HG03103 (cell line): ENCODE data around the gene CYP2U1.
A peak's percentile ranks its signal among the peaks of the same experiment; 100 is the strongest.

Source experiments
- ATAC-seq: cut with Tn5 transposase; IDR thresholded peaks from one replicate; pipeline ENCODE4 v1.9.1; 2021; ENCODE audit warnings: low read depth; ENCODE audit not compliant: unreplicated experiment

CYP2U1 gene

GRCh38 chr4:107977966-107978705, 46.8 kb downstream of the CYP2U1 start:
- ATAC-seq: no peak

DNA sequence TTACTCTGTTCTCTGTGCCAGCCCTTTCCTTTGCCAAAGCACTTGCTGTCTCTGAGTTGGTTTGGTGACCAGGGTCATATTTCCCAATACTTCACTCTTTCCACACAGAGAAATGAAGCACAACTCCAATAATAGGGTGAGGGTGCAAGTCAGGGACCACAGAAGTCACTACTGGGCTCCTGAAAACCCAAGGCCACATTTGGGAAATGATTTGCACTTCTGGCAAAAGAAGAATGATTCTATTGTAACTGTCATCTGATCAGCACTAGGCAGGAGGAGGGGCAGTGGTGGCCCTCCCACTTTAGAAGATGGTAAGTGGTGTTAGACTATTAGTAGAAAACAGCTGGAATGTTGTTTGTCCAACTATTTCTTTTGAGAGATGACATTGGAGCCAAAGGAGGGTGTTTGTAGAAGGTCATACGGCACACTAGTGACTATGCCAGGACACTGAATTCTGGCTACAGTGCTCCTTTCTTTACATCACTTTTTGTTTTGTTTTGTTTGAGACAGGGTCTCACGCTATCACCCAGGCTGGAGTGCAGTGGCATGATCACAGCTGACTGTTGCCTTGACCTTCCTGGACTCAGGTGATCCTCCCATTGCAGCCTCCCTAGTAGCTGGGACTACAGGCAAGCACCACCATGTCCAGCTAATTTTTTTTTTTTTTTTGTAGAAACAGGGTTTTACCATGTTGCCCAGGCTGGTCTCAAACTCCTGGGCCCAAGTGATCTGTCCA, 47.5 kb downstream of the CYP2U1 start:
- ATAC-seq: no peak

DNA sequence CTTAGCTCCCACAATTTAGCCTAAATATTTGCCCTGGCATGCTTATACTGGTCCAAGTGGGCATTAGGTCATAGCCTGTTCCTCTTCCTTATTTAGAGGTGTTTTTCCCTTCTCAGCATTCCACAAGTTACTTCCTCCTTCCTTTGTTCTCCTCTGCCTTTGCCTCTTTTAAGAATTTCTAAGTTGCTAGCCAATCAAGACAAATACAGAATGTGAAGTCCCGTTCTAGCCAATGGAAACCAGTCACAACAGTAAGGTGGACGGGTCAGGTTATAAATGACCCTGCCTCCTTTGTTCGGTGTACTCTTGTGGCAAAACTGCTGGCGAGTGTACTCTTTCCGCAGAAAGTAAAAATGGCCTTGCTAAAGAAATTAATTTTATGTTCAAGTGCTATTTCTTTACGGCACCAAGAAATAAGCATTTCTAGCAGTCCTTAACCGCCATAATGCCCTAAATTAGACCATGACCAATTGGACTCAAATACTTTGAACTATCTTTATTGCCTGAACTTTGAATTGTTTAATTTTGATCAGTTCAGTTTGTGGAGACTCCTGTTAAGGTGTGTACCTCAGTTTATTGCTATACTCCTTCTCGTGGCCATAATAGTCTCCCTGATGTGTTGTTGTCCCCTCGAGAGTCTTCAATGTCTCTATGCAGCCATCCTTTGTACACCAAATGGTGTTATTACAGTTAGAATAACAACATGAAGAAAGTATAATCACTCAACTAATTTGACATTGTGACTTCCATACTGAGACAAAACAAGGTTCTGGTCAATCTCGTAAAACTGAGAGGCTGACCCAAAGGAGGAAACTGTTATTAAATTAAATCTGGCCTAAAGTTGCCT, 56.8 kb downstream of the CYP2U1 start:
- ATAC-seq: no peak

- no peak for ATAC-seq
These were observed 57.4 kb downstream of the CYP2U1 start for GRCh38 chr4:107988763-107989035.

GRCh38 chr4:107989162-107989536, 57.8 kb downstream of the CYP2U1 start:
- peak; percentile 6 for ATAC-seq

GRCh38 chr4:107989537-107990386, 58.4 kb downstream of the CYP2U1 start, which contains the start of gene HADH:
Gene HADH, plus strand, starts transcription at chr4:107989889. Its CDS starts 44 bp downstream, at chr4:107989933.
- ATAC-seq: peak; percentile 91

- ATAC-seq: no peak
These were observed 60.7 kb downstream of the CYP2U1 start for GRCh38 chr4:107991945-107992630.

DNA sequence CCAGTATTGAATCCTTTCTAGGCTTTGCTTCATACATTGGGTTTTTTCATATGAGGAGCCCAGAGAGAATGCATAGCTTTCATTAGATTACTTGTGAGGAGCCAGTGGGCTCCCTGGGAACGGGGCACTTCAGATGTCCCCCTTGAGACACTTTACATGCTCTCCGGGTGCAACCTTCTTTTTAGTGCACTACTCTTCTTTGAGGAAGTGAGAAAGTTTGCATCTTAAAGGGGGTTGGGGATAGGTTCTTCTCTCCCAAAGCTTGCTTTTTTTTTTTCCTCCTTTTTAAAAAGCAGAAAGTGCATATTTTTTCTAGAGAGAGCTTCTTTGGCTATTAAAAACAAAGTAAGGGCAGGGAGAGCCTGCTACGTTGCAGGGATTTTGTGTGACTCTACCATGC, 62.6 kb downstream of the CYP2U1 start:
- peak; percentile 36 for ATAC-seq

- no peak for ATAC-seq
These were observed 63.5 kb downstream of the CYP2U1 start for GRCh38 chr4:107994894-107995293.

DNA sequence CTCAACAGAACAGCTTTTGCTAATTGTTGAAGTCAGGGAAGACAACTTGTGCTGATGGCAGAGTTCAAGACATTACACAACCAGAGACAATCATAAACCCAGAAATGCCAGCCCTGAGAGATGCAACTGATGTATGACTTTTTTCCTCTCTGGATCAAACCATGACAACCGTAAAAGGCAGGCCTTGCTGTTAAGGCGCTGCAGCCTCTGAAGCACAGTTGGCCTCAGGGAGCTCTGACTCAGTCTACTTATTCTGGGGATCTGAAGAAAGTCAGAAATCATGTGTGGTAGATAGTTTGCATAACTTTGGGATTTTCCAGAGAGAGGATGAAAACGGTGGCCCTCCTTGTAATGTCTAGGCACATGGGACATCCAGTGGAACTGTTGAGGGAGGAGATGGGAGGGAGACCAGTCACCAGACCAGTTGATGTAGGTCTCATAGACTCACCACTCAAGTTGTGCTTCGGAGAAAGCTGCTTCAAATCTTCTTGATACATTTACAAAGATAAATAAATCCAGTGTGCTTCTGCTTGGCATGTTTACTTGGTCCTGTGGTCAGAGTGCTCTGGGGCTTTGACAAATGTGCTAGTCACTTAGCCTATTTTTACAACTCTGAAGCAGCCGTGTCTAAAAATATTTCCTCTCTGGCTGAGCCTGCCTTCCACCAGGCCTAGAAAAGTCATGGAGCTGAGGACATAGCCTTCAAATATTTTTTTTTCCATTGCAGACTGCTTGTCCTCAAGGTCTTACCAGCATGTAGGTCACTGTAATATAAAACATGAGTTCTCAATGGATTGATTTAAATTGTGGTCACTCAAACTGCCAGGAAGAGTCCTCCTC, 65.8 kb downstream of the CYP2U1 start:
- no peak for ATAC-seq

DNA sequence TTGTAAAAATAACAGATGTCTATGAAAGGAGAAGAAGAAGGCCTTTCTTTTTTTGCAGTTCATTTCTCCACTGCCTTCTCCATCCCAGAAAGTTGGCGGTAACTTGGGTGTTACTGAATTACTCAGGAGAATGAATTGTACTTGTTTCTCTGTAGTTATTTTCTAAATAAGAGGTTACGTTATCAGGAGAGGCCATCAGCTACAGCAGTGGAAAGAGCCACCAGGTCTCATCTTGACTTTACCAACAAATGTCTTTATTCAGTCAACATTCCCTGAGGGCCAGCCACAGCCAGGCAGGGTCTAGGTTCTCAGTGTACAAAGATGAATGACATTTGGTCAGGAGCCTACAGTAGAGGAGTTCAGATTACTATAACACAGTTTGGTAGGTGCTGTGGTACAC, 66.4 kb downstream of the CYP2U1 start:
- no peak for ATAC-seq

DNA sequence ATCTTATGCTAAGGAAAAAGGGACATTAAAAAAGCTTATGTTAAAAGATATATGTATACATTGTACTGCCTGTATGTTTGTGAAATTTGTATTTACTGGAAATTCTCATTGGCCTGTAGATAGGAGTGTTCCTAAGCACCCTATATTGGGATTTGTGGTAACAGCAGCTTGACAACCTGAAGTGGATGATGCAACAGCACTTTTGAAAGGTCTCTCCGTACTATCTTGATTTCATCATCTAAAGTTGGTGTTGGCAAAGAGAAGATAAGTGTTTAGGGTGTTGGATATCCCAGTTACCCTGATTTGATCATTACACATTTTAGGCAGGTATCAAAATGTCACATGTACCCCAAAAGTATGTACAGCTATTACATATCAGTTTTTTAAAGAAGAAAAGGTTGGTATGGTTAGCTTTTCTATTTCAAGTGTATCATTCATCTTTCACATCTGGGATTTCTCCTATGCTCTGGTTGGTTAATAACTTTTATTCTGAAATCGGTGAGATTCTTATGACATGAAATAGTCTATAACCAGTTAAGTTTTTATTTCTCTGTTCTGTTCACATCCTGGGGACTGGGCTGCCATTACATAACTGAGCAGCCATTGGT, 68.7 kb downstream of the CYP2U1 start:
- no peak for ATAC-seq

DNA sequence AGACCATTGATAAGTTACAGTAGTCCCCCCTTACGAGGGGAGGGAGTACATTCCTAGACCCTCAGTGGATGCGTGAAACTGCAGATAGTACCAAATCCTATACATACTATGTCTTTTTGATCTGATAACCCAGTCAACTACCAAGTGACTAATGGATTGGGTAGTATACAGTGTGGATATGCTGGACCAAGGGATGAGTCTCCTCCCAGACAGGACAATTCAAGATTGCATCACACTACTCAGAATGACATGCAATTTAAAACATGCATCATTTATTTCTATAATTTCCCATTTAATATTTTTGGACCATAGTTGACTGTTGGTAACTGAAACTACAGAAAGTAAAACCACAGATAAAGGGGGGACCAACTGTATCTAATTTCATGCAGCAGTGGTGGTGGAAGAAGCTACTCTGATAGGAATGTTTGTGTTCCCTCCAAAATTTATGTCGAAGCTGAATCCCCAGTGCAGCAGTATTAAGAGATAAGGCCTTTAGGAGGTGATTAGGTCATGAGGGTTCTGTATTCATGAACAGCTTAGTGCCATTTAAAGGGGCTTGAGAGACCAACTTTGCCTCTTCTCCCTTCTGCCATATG, 70.3 kb downstream of the CYP2U1 start:
- no peak for ATAC-seq
